Germinal center (tissue), 1 donor: ENCODE measurements around the gene TRIM65.
"Not testable (repeated sequence)": the region's sequence is repeated elsewhere in the genome, so short reads cannot be mapped to it uniquely, and the experiment has no call there.

Source experiments
- DNase-seq: peaks from one replicate; pipeline ENCODE4 v3.0.0; 2012; ENCODE audit warnings: mixed read lengths, low spot score

The TRIM65 gene

DNA sequence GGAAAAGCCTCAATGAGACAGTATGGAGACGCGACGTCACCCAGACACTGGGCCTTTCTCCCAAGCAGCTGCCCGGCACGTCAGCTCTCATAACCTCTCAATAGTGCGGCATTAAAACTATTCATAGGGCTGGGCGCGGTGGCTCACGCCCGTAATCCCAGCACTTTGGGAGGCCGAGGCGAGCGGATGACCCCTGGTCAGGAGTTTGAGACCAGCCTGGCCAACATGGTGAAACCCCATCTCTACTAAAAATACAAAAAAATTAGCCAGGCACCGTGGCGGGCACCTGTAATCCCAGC is 45.1 kb downstream of the TRIM65 start:
- not testable (repeated sequence) for DNase-seq

DNA sequence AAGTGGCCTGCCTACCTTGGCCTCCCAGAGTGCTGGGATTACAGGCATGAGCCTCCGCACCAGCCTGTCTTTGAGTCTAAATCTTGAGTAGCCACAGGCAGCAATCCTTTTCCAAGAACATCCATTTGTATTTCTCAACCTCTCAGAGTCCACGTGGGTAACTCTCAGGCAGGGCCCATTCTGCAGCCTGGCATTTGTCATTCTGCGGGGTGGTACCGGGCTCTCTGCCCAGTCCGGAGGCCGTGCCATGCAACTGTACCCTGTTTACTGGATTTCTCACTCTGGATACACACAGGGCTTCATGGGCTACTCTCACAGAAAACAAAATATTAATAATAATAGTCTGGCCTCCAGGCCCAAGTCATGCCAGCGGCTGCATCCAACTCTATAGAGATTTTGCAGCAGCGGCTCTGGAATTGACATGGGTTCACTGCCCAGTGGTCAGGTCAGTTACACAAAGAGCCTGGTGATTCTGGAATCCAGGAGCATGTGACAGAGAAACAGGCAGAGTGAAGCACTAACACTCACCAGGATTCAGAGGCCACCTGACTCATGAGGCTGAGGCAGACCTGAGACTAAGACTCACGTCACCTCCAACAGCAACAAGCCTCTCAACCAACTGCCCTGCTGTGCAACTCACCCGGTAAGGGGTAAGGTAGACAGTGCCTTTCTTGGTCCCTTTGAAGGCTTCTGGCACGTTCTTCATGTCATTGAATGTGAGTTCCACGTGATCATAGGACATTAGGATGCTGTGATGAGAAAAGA is 45.6 kb downstream of the TRIM65 start:
- DNase-seq, result no peak

DNA sequence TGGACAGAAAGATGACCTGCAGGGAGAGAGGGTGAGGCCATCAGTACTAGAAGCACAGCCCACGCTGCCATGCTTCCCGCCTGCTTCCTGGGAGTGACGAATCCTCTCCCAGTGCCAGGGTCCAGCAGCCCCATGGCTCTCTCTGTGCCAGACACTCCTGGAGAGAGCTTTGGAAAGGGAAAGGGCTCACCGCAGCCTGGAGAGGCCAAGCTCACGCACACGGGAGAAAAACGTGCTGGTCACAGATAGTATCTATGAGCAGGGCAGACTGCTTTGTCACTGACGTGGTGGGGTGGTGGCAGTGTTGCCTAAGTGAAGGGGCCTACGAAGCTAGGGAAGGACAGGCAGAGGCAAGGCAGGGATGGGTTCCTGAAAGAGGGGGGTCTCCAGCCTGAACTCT is 47.0 kb downstream of the TRIM65 start:
- no peak for DNase-seq

DNA sequence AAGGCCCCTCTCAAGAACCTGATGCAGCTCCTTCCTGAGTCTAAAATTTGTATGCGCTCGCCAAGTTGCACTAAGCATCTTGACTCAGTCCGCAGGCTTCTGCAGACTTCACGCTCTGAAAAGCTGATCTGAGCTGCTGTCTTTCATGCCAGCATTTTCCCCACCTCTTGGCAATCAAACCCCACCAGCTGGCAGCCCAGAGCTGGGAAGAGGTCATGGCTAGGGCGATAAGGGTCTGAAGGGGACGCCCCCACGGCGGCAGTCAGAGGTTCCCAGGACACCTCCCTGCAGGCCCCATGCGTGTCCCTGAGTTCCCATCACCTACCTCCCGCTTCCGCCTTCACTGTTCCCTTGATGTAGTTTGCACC is 47.5 kb downstream of the TRIM65 start:
- DNase-seq, result no peak

DNA sequence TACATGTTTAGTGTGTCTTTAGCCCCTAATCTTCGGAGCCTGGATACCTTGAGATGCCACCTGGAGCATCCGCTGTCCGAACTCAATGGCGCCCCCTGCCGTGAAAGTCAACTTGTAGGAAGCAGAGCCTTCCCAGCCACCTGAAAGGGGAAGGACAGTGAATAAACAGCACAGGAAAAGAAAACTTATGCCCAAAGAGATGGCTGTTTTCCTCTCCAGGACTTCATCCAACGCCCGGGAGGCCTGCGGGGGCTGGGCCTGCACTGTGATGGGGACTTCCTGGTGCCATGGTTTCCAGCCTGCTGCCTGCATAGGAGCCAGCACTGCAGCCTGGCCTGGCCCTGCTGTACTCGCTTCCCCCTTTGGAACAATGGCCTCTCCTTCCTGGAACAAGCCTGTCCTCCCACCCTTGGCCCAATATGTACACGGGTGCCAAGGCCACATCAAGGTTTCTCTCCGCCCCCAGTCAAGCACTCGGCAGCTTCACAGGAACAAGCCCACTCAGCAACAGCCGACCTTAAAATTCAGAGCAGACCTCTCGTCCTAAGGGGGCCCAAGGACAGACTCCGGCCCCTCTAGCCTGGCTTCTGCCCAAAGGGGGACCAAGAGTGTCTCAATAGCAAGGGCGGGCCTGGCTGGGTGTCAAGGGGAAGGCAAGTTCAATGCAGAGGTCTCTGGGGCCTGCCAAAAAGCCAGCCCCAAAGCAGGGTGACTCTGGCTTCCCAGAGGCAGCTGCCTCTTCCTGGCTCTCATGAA is 48.0 kb downstream of the TRIM65 start:
- DNase-seq, result peak; percentile 63

DNA sequence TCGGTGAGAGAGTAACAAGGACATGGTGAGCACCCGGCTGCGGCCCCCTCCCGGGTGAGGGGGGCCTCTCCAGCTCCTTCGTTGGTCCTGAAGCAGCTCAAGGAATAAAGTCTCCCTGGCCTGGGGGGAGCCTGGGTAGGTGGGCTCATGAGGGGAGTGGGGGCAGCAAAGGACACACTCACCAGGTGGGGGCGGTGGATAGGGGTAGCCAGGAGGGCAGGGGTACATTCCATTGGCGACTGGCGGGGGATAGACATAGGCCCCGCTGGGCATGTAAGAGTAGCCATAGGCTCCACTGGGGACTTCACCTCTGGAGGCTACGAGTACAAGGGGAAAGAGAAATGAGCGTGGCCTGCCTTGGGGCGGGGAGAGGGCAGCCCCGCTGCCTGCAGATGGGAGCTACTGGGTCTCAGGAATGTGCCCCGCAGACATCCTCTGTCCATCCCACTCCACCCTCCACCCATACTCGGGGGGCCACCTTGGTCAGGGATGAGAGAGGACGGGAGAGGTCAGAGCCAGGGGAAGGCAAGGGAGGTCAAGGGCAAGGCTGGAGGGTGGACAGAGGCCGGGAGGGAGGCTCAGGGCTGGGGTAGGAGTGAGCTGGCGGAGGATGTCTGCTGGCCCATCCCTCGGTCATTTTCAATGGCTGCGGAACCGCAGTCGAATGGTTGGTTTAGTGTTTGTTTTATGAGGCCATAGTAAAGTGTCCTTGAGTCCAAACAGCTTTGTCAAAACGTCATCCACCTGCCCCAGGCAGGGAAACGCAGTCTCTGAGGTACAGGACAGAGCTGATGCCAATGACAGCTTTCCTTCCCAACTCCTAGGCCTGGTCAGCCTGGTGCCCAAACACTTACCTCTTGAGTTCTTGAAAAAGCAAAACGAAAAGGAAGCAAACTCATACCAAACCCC is 48.9 kb downstream of the TRIM65 start:
- no peak for DNase-seq

DNA sequence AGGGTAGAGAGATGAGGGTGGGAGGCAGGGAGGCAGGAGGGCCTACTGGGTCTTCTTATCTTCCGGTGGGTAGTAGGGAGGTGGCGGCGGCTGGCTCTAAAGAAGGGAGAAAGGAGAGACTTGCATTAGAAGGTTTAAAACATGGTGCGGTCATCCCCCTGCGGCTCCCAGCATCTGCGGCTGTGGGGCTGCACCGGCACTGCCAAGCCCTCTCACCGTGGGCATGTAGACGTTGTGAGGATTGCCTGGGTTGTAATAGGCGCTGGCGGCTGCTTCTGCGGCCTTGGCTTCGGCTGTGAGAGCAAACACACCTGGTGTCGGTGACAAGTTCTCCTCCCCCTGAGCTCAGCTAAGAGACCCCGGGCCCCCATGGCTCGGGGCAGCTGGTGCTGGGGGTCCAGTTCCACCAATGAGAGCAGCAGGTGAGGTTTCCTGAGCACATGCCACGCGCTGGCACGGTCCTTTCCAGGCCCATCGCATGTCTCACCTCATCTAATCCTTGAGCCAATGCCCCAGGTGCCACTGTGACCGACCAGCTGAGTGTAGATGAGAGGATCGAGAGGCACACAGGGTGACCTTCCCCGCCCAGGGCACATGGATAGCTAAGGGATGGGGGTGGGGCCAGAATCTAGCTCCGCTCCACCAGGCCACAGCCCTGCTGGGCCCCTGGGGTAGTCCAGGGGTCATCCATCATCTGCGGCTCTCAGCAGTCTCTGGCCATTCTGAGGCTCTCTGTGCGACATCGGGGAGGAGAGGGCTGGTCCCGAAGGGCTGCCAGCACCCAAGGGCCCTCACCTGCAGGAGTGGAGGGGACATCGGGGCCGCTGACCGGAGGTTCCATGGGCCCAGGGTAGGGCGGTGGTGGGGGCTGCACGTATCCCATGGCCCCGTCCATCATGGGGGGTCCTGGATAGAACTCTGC is 49.8 kb downstream of the TRIM65 start:
- no peak for DNase-seq

DNA sequence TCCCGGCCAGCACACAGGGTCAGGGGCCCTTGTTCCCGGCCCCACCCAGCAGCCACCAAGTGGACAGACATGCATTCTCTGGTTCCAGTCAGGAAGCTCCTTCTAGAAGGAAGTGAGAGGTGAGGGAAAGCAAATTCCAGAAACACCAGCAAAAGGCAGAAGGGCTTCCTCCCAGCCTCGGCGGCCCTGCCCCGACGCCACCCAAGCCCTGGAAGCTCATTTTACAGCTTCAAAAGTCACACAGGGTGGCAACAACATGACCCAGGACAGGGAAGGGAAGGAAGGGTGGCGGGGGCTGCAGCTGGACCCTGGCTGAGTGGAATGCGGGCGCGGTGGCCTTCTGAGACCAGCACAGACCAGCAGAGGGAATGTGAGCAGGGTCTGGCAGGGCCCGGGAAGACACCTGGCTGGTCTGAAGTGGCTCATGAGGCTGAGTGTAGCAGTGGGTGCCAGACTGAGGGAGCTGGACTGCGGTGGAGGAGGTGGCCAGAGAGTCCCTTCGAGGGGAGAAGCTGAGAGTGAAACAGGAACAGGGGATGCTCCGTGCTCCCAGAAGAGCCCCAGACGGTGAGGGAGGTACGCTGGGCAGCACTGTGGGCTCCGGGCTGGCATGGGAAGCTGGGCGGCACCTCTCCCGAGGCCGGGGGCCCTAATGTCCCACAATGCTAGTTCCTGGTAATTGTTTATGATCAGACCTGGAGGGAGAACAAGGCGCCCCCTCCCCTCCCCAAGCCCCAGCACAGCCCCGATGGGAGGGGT is 50.6 kb downstream of the TRIM65 start:
- DNase-seq, result no peak

DNA sequence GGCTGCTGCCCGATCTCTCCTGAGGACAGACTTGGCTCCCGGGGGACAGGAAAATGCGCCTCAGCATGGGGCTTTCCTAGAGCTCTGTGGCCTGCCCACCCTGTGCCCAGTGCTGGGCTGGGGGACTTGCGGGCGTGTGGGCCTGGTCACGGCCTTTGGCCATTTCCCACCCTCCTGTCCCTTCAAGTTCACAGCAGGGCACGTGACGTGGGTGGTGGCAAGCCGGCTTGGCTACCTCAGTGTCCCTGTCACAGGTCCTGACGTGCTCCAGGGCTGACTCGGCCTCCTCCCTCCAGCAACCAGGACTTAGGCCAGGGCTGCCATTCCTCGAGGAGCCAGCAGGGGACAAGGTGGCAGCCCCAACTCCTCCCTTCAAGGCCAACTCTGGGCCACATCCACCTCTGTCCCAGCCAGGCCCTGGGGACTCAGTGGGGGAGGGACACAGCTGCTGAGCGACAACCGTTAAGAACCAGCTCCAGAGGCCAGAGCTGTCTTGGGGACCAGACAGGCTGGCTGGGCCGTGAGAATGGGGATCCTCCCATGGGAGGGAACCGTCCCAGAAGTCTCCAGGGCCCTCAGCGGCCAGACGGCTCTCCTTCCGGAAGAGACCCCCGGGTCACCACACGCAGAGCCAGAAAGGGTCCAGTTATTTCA is 51.6 kb downstream of the TRIM65 start:
- peak; percentile 89 for DNase-seq

DNA sequence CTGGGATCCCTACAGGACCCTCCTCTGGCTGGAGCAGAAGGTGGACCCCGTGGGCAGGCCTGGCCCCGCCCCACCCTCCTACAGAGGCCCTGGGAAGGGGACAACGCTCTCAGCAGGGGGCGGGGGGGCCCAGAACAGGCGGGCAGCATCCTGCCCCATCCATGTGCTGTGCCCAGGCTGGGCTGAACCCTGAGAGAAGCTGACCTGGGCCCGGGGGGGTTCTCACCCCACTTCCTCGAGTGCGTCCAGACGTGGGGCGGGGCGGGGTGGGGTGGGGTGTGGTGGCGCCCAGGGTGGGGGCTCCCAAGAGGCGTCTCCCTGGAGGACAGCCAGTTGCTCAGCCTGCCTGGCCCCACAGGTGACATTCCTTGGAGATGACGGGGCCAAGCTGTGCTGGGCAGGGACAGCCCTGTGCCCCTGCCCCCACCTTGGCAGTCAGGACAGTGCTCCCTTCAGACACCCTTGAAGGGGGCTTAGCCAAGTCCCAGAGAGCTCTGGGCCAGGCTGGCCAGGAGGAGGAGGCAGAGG is 52.2 kb downstream of the TRIM65 start:
- no peak for DNase-seq

DNA sequence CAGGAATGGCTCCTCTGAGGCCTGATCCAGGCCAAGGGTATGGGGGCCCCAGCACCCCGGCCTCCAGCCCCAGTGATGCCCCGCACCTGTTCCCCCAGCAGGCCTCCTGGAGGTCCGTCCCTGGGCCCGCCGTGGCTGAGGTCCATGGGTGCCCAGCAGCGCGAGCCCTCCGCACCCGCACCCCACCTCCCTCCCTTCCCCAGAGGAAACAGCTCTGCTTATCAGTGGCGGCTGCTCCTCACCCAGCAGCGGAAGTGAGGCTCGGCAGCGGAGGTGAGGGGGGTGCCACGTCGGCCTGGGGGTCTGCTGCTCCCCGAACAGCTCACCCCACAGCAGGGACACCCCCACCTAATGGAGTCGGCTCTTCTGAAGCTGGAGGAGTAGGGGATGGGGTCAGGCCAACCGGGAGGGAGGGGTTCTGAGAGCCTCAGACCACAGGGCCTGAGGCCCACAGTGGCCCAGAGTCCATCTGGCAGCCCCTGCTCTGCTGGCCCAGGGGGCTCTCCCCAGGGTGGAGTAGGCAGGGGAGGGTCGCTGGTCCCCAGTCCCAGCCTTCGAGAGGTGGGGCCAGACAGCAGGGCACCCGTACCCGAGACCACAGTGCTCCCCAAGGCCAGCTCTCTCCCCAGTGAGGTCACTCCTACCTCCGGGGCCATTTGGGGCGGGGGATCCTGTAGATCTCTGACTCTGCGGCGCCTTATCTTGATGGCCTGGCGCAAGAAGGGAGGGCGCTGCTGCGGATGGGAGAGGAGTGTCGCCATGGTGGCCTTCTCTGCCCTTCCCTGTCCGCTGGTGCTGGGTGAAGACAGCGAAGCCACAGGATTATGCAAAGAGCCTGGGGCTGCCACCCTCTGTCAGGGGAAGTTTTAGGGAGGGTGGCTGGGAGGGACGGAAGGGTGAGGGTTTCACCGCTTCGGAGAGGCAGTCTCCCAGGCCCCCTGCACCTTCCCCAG is 52.9 kb downstream of the TRIM65 start, which contains the start of gene UNC13D:
TSS of gene UNC13D (minus strand) at position 828 of the 953 bp plus-strand sequence. CDS start at position 761, 67 bp downstream.
- DNase-seq, result peak; percentile 69

DNA sequence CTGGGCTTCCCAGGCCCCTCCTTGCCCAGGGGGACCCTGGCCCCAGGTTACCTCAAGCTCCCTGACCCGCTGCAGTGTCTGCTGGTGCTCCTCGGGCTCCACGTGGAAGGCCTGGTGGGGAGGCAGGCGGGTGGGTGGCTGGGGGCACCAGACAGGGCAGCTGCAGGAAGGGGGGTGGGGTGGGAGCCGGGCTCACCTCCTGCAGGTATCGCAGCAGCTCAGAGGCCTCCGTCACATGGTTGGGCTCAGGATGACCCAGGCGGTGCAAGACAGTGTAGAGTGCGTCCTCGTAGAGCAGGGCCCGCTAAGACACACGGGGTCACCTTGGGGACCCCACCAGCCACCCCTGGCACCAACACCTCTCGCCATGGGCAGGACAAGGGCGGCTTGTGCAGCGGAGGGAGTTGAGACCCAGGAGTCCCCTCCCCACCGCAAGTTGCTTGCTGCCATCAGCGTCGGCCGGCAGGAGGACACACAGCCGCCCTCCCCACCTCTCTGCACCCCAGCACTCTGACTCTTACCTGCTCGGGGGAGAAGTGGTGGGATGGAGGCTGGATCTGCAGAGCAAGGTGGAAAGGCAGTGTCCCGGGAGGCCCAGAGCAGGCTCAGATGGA is 53.7 kb downstream of the TRIM65 start:
- DNase-seq, result no peak

DNA sequence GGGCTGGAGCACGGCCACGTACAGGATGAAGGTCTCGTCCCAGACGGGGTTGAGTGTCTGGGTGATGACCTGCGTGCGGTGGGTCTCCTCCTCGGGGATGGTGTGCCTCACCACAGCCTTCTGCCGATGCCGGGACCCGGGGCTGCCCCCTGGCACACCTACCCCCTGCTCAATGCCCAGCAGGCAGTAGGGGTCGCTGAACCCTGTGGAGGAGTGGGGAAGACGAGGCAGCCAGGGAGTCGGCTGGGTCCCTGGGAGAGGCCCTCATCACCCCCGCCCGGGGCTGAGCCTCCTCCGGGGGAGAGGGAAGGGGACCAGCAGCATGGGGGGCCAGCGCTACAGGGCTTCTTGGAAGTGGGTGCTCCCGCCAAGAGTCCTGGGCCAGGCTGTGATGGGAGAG is 54.3 kb downstream of the TRIM65 start:
- DNase-seq, result no peak

DNA sequence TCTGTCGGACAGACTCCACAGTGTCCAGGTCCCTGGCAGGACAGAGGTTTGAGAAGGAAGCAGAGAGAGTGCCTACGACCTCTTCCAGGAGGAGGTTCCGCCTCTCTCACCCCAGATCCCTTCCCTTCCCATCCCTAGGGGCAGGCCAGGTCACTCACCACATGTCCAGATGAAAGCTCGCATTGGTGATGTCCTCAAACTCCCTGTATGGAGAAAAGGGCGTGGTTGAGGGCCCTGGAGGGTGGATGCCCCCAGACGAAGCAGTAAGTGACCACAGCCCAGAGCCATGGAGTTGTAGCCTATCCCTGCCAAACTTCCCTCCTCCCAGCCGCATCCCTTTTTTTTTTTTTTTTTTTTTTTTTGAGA is 56.0 kb downstream of the TRIM65 start:
- DNase-seq, result no peak

DNA sequence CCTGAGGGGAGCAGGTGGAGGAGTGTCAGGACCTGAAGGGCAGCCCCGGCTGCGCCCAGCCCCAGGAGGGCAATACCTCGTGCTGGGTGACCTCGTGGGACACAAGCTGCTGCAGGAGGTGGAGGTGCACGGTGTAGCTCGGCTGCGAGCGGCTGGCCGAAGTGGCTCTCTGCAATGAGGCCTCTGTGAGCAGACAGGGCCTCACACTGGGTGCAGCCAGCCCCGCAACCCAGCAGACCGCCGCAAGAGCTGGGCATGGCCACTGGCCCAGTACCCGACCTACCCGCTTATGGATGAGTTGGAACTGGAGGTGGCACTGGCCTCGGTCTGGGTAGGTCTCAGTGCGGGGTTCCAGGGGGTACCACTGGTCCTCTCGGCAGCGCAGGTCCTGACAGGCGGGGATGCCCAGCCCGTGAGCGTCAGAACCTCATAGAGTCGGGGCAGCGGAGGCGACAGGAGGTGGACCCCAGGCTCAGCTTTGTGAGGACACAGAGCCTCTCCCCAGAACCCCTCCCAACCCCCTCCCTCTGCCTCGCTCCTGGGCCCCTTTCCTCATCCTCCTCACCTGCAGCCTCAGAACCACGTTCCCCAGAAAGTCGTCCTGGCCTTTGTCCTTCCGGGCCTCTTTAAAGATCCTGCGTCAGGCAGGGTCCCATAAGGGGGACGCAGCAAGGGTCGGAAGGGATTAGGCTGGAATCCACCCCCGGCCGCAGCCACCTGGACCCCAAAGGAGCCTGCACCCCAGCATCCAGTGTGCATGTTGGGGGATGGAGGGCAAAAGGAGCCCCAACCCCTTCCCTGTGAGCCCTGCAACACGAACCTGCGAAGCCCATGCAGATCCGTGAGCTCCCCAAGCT is 56.6 kb downstream of the TRIM65 start:
- DNase-seq, result no peak
